B cell (primary cell): Measurements from ENCODE around the gene SENP1. TPM values are rescaled to one million over a fixed set of nuclear protein-coding genes. Genes with fewer than 3 reads are reported as not detected.

Experiments used
- ATAC-seq: fragments of 200-7000 bp; cut with Tn5 transposase; one replicate; pipeline ENCODE4 v1.10.0; 2021; ENCODE audit warnings: low read depth, mild to moderate bottlenecking, moderate number of reproducible peaks, moderate library complexity
- CTCF ChIA-PET: fragments of 350-600 bp; sonication (Branson Sonifier 250); formaldehyde crosslinking; loops from one replicate; lab custom pipeline; 2021; ENCODE audit warnings: antibody characterized with exemption, inconsistent platforms; lab: Charles Lee
- POLR2A ChIA-PET: fragments of 350-600 bp; sonication (Branson Sonifier 250); formaldehyde crosslinking; loops from one replicate; lab custom pipeline; 2021; ENCODE audit warnings: antibody characterized with exemption; lab: Charles Lee
- DNase-seq: peaks from one replicate; pipeline ENCODE4 v3.0.0; 2013
- H2AFZ ChIP-seq: 2 replicates; pipeline ENCODE4 v1.6.1; 2012; ENCODE audit warnings: mild to moderate bottlenecking, low read depth, low read length; ENCODE audit not compliant: insufficient read depth, poor library complexity, severe bottlenecking
- H3K27ac ChIP-seq, 2 donors: 1 replicate in 1 of 2; 2 replicates in 1 of 2; pipeline ENCODE4 v1.5.1; 2012 to 2013; ENCODE audit warnings: low read length in 2 of 2, mild to moderate bottlenecking in 2 of 2, moderate library complexity in 1 of 2
- H3K27me3 ChIP-seq, 4 experiments: fragments of 200-600 bp in 1 of 4; sonication (generic) in 1 of 4; replicated peaks in 1 of 4; 1 replicate in 2 of 4; 2 replicates in 2 of 4; pipeline versions ENCODE4 v1.6.1 to v1.7.0; 2013 to 2016; ENCODE audit warnings: low read length in 3 of 4, mild to moderate bottlenecking in 2 of 4, mixed read lengths in 1 of 4, moderate library complexity in 1 of 4; ENCODE audit not compliant: insufficient read depth in 4 of 4, control insufficient read depth in 3 of 4; ENCODE audit errors: control extremely low read depth in 1 of 4
- H3K36me3 ChIP-seq, 2 experiments: replicated peaks in 1 of 2; 1 replicate in 1 of 2; 2 replicates in 1 of 2; pipeline versions ENCODE4 v1.6.1 to v1.7.1; 2013; ENCODE audit warnings: low read length in 1 of 2; ENCODE audit not compliant: insufficient read depth in 2 of 2, control insufficient read depth in 1 of 2; ENCODE audit errors: control extremely low read depth in 1 of 2, extremely low read depth in 1 of 2
- H3K4me1 ChIP-seq, 2 donors: fragments of 200-600 bp in 1 of 2; sonication (generic) in 1 of 2; 1 replicate in 1 of 2; 2 replicates in 1 of 2; pipeline versions ENCODE4 v1.5.1 to v1.6.1; 2013 to 2017; ENCODE audit warnings: low read length in 2 of 2; ENCODE audit not compliant: control insufficient read depth in 2 of 2, insufficient read depth in 2 of 2
- H3K4me2 ChIP-seq: replicated peaks from 2 replicates; pipeline ENCODE3; 2012; ENCODE audit warnings: mild to moderate bottlenecking, low read depth, low read length; ENCODE audit not compliant: poor library complexity, severe bottlenecking
- H3K4me3 ChIP-seq, 5 experiments: fragments of 200-600 bp in 1 of 5; sonication (generic) in 1 of 5; 1 replicate in 3 of 5; 2 replicates in 2 of 5; pipeline versions ENCODE4 v1.5.1 to v1.7.0; 2011 to 2016; ENCODE audit warnings: low read length in 4 of 5, mild to moderate bottlenecking in 4 of 5, low read depth in 2 of 5, control low read depth in 1 of 5, moderate library complexity in 1 of 5; ENCODE audit not compliant: insufficient read depth in 1 of 5; ENCODE audit errors: control extremely low read depth in 1 of 5, extremely low read depth in 1 of 5
- H3K79me2 ChIP-seq: fragments of 200-600 bp; sonication (generic); one replicate; pipeline ENCODE4 v1.6.0; 2016; ENCODE audit warnings: low read length; ENCODE audit not compliant: control insufficient read depth, insufficient read depth
- H3K9ac ChIP-seq: fragments of 200-600 bp; sonication (generic); 2 replicates; pipeline ENCODE4 v1.6.1; 2017; ENCODE audit warnings: mild to moderate bottlenecking, low read length, moderate library complexity
- H3K9me3 ChIP-seq, 3 donors: one replicate each; pipeline versions ENCODE4 v1.6.1 to v1.7.1; 2013; ENCODE audit warnings: low read length in 2 of 3; ENCODE audit not compliant: control insufficient read depth in 2 of 3, insufficient read depth in 1 of 3; ENCODE audit errors: control extremely low read depth in 1 of 3
- H4K20me1 ChIP-seq: 2 replicates; pipeline ENCODE4 v1.6.0; 2012; ENCODE audit warnings: mild to moderate bottlenecking, low read length; ENCODE audit not compliant: insufficient read depth, control insufficient read depth, poor library complexity, severe bottlenecking
- H3K27ac Mint-ChIP-seq: one replicate; pipeline ENCODE4 v1.8.0; 2021; ENCODE audit warnings: mixed read lengths
- H3K27me3 Mint-ChIP-seq: one replicate; pipeline ENCODE4 v1.8.0; 2021; ENCODE audit warnings: mixed read lengths
- H3K4me1 Mint-ChIP-seq: one replicate; pipeline ENCODE4 v1.8.0; 2021; ENCODE audit warnings: mixed read lengths
- H3K4me3 Mint-ChIP-seq: one replicate; pipeline ENCODE4 v1.8.0; 2021; ENCODE audit warnings: mixed read lengths
- H3K9me3 Mint-ChIP-seq: one replicate; pipeline ENCODE4 v1.8.0; 2022; ENCODE audit warnings: mixed read lengths; ENCODE audit not compliant: insufficient read depth
- CTCF ChIP-seq: fragments of 200-600 bp; IDR thresholded peaks from one replicate; pipeline ENCODE4 v1.8.0; 2022; ENCODE audit warnings: antibody characterized with exemption, mild to moderate bottlenecking
- EZH2 ChIP-seq: IDR thresholded peaks from 2 replicates; pipeline ENCODE4 v1.6.1; 2012; ENCODE audit warnings: borderline replicate concordance, low read depth, mild to moderate bottlenecking, moderate library complexity, low read length; ENCODE audit not compliant: insufficient read depth, poor library complexity, severe bottlenecking
- WGBS: methylation state at CpG from one replicate; pipeline ENCODE4 v1.1.5; 2013; ENCODE audit warnings: missing lambda C conversion rate; ENCODE audit not compliant: insufficient coverage; 5-methylcytosine and 5-hydroxymethylcytosine counted together
- intact Hi-C: fragments of 100-400 bp; cut with micrococcal nuclease; formaldehyde crosslinking; loops from one replicate; pipeline ENCODE4 v1.10.0; 2022
- polyA plus RNA-seq: library from polyadenylated mRNA; depleted of rRNA; stranded (reverse); fragments of >200 nt; gene quantifications from 2 replicates; pipeline ENCODE4 v1.2.3, GENCODE V29; 2012
- total RNA-seq, 2 donors: library from RNA; stranded (reverse); fragments of 120-200 nt in 1 of 2; gene quantifications; 1 replicate in 1 of 2; 2 replicates in 1 of 2; pipeline versions ENCODE4 v1.2.3 to v1.2.4, GENCODE V29; 2013 to 2022

Gene SENP1
- total and polyA plus RNA-seq, 2 donors (not counting 1 experiment from before 2014, with no cell fraction given) = 7.3 to 44.8 TPM

- POLR2A ChIA-PET = no interaction called here
- 86% methylated on average over 4 of the region's 4 CpGs for WGBS
Observed at GRCh38 chr12:48018618-48018995, 87.3 kb downstream of the SENP1 start.

More at GRCh38 chr12:48018618-48018995, 87.3 kb downstream of the SENP1 start:
- Histone ChIP-seq H3K27ac (no peak overlapping the region), H3K4me2 (no peak overlapping the region), H3K27me3 (peaks cover 0 to 12% (median 3%) of the 10 kb centered on the region in 4 experiments), H3K4me3 (no peak overlapping the region), H2AFZ (no peak overlapping the region), H3K9ac (no peak overlapping the region), H3K36me3 (no peaks in the 10 kb centered on the region), H3K79me2 (no peaks in the 10 kb centered on the region), H4K20me1 (no peaks in the 10 kb centered on the region), H3K9me3 (no peaks in the 10 kb centered on the region), H3K4me1 (no peaks in the 10 kb centered on the region)
- intact Hi-C loops = no loop called here
- H3K9me3 Mint-ChIP-seq = no peaks in the 10 kb centered on the region
- ATAC-seq (no peak), DNase-seq (no peak)
- TF ChIP-seq CTCF (no peak), EZH2 (no peak)
- CTCF ChIA-PET = no interaction called here
- H3K27ac Mint-ChIP-seq = no peak overlapping the region
- peaks cover 42% of the 10 kb centered on the region for H3K27me3 Mint-ChIP-seq
- H3K4me1 Mint-ChIP-seq = no peaks in the 10 kb centered on the region
- no peak overlapping the region for H3K4me3 Mint-ChIP-seq
